ENCODE data around the gene VILL. TPM values are rescaled to one million over a fixed set of nuclear protein-coding genes. Genes with fewer than 3 reads are reported as not detected.
A peak's percentile ranks its signal among the peaks of the same experiment; 100 is the strongest.

Gene VILL
- polyA plus RNA-seq, 1 of the 3 experiments (the other 2 are of a cell fraction): 8.8 TPM

DNA sequence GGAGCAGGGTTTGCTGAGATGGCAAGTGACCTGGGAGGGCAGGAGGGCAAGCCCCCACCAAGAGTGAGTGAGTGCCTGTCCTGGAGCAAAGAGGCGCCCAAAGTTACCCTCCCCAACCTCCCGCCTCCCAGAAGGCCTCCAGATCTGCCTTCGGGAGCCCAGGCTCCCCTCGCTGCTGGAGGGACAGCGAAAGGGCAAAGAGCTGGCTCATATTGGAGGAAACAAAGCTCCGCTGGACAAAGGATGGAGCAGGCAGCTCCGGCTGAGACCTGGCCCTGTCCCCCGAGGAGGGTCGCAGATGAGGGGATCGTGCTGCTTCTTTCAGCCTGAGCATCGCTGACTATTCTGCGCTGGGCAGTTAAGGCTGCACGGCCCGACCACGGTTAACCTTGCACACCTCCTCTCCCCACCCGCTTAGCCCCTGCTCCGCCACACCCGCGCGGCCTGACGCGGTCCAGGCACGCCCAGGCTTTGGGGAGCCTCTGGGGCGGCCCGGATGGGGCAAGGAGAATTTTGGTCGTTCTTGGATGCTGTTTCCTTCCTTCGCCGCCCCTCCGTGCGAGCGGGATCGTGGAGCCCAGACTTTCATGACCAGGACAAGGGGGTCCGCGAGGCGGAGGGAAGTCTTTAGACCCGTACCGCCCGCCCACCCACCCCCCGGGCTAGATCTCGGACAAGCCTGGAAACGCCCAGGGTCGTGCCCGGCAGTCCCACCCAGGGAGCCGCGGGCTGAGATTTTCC is 38.2 kb downstream of the VILL start:
- Histone ChIP-seq H3F3A (replicated peaks; ENCODE audit: insufficient read depth) (peaks cover 13% of the 10 kb centered on the region), H3K9me3 (no peaks in the 10 kb centered on the region), H3K79me2 (ENCODE audit: insufficient read depth) (peaks cover 5% of the 10 kb centered on the region; the same call in 1 of the 2 replicates), H2AFZ (ENCODE audit: low read depth) (0 out of 2 replicates have a peak overlapping the region, but pooled peaks have one; percentile 65), H3K27me3 (ENCODE audit: insufficient read depth) (no peaks in the 10 kb centered on the region), H4K20me1 (ENCODE audit: insufficient read depth) (peaks cover 3% of the 10 kb centered on the region; the same call in 1 of the 2 replicates), H3K9ac (peak overlapping the region; percentile 92; the same call in 1 of the 2 replicates), H3K4me2 (peak overlapping the region; percentile 83), H3K4me1 (ENCODE audit: control insufficient read depth in 1 of 2, insufficient read depth in 2 of 2, low read depth in 1 of 2, low read length in 1 of 2) (peaks cover 22 to 23% of the 10 kb centered on the region in 2 experiments; a peak in 3 of 4 replicates), H3K4me3 (ENCODE audit: low read depth in 2 of 2, low read length in 1 of 2) (peak overlapping the region; percentile 75 to 77), H3K36me3 (replicated peaks in 1 of 2; ENCODE audit: control insufficient read depth in 1 of 2, insufficient read depth in 2 of 2, low read length in 1 of 2) (no peaks in the 10 kb centered on the region), H3K27ac (ENCODE audit: low read depth in 2 of 2, low read length in 1 of 2) (no peak overlapping the region; a peak in 1 of 4 replicates), H3K9me2 (no peaks in the 10 kb centered on the region)
- DNase-seq: no peak
- 19% methylated on average over 14 of the region's 45 CpGs for WGBS (ENCODE audit: low lambda C conversion rate)
- CTCF ChIA-PET: interaction anchor here (1.1 to 1.3 kb wide), 2 partner anchors 9 to 451 kb away, joined by 3 read pairs; no protein-coding TSS in a partner anchor
- POLR2A ChIA-PET: interaction anchor here (1.0 to 1.8 kb wide), 3 partner anchors 10 to 108 kb away, joined by 4 to 6 read pairs (median 4); partner anchors contain the start of gene ACAA1
- no peak for TF ChIP-seq NRF1 (IDR thresholded peaks at IDR 0.05; ENCODE audit: low read depth, low read length)
- no peak for TF ChIP-seq ELF1 (IDR thresholded peaks at IDR 0.05)
- TF ChIP-seq, protein P1, sequence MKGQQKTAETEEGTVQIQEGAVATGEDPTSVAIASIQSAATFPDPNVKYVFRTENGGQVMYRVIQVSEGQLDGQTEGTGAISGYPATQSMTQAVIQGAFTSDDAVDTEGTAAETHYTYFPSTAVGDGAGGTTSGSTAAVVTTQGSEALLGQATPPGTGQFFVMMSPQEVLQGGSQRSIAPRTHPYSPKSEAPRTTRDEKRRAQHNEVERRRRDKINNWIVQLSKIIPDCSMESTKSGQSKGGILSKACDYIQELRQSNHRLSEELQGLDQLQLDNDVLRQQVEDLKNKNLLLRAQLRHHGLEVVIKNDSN (IDR thresholded peaks at IDR 0.05; ENCODE audit: borderline replicate concordance, low read depth): no peak
- TF ChIP-seq RCOR1 (IDR thresholded peaks at IDR 0.05; ENCODE audit: low read length): no peak
- TF ChIP-seq MEF2A (IDR thresholded peaks at IDR 0.05; ENCODE audit: borderline replicate concordance, low read depth): no peak
- no peak for TF ChIP-seq TCF12 (IDR thresholded peaks at IDR 0.05)
- TF ChIP-seq EP300 (IDR thresholded peaks at IDR 0.05; ENCODE audit: borderline replicate concordance in 1 of 2, low read depth in 1 of 2, low read length in 1 of 2): no peak

DNA sequence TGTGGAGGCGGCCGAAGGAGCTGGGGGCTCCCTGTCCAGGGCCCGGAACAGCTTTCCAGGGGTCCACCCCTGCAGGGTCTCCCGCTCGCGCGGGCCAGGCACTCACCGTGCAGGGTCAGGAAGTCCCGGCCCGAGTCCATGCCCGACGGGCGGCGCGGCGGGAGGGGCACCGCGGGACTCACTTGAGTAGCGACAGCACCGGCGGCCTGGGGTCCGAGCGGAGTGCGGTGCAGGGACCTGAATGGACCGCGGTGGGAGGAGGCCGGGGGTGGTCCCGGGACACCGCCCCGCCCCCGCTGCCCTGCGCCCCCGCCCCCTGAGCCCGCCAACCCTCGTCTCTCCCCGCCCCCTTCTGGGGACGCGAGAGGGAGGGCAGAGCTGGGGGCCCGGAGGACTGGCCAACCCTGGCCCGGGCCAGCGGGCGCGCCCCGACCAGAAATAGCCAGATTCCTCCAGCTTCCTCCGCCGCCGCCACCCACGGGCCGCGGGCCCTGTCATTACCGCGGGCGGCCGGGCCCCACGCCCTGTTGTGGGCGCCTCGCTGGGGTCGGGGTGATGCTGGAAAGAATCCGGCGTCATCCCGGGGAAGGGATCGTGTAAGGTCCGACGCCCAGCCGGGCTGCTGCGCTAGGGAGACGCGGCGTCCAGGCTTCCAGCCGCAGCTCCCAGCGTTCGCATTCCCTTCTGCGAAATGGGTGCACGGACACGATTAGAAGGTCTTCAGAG is 39.0 kb downstream of the VILL start, which contains the start of gene PLCD1:
Gene PLCD1, minus strand, starts transcription at position 243 of the 726 bp plus-strand sequence. Its CDS starts 103 bp downstream, at position 140.
- no peaks in the 10 kb centered on the region for H3K36me3 ChIP-seq (replicated peaks in 1 of 2; ENCODE audit: control insufficient read depth in 1 of 2, insufficient read depth in 2 of 2, low read length in 1 of 2)
- H3K4me2 ChIP-seq: peak within 1 kb of the TSS; percentile 83
- peak within 1 kb of the TSS; percentile 92 for H3K9ac ChIP-seq
- no peaks in the 10 kb centered on the region for H3K27me3 ChIP-seq (ENCODE audit: insufficient read depth)
- peaks cover 13% of the 10 kb centered on the region for H3F3A ChIP-seq (replicated peaks; ENCODE audit: insufficient read depth)
- H3K4me1 ChIP-seq (ENCODE audit: control insufficient read depth in 1 of 2, insufficient read depth in 2 of 2, low read depth in 1 of 2, low read length in 1 of 2): peaks cover 19 to 23% of the 10 kb centered on the region in 2 experiments; a peak in 3 of 4 replicates
- CTCF ChIA-PET: interaction anchor here (0.7 to 1.3 kb wide), 2 partner anchors 9 to 26 kb away, joined by 3 read pairs; no protein-coding TSS in a partner anchor
- peak; percentile 98 for DNase-seq
- POLR2A ChIA-PET: interaction anchor here (0.6 to 1.8 kb wide), 4 partner anchors 11 to 240 kb away, joined by 3 to 6 read pairs (median 4); partner anchors contain the start of gene ACAA1
- H3K9me2 ChIP-seq: no peaks in the 10 kb centered on the region
- H3K4me3 ChIP-seq (ENCODE audit: low read depth in 2 of 2, low read length in 1 of 2): peak within 1 kb of the TSS; percentile 75 to 77
- WGBS (ENCODE audit: low lambda C conversion rate): 14% methylated on average over 21 of the region's 75 CpGs
- H3K27ac ChIP-seq (ENCODE audit: low read depth in 2 of 2, low read length in 1 of 2): peak within 1 kb of the TSS; percentile 55 to 58; a peak in 3 of 4 replicates
- peaks cover 3% of the 10 kb centered on the region; the same call in 1 of the 2 replicates for H4K20me1 ChIP-seq (ENCODE audit: insufficient read depth)
- H3K9me3 ChIP-seq: no peaks in the 10 kb centered on the region
- peak within 1 kb of the TSS; percentile 78 for H2AFZ ChIP-seq (ENCODE audit: low read depth)
- TF ChIP-seq MEF2A (IDR thresholded peaks at IDR 0.05; ENCODE audit: borderline replicate concordance, low read depth) (no peak), RCOR1 (IDR thresholded peaks at IDR 0.05; ENCODE audit: low read length) (peak; percentile 58; the same call in 1 of the 2 replicates), MXI1 (IDR thresholded peaks at IDR 0.05; ENCODE audit: low read depth, low read length) (peak; percentile 39; the same call in 1 of the 2 replicates), POLR2AphosphoS5 (IDR thresholded peaks at IDR 0.05; ENCODE audit: low read depth, low read length) (peak; percentile 61; the same call in 1 of the 2 replicates), TAF1 (IDR thresholded peaks at IDR 0.05; ENCODE audit: borderline replicate concordance, low read depth, low read length) (peak; percentile 68; the same call in 1 of the 2 replicates), GATA2 (CRISPR knock-in tag; IDR thresholded peaks at IDR 0.05) (no peak)
- TF ChIP-seq, protein P2, sequence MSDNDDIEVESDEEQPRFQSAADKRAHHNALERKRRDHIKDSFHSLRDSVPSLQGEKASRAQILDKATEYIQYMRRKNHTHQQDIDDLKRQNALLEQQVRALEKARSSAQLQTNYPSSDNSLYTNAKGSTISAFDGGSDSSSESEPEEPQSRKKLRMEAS (IDR thresholded peaks at IDR 0.05; ENCODE audit: low read depth): 0 out of 2 replicates have a peak, but pooled peaks have one; percentile 22
- TF ChIP-seq, protein P1 (IDR thresholded peaks at IDR 0.05; ENCODE audit: borderline replicate concordance, low read depth): no peak
- TF ChIP-seq, protein P3, sequence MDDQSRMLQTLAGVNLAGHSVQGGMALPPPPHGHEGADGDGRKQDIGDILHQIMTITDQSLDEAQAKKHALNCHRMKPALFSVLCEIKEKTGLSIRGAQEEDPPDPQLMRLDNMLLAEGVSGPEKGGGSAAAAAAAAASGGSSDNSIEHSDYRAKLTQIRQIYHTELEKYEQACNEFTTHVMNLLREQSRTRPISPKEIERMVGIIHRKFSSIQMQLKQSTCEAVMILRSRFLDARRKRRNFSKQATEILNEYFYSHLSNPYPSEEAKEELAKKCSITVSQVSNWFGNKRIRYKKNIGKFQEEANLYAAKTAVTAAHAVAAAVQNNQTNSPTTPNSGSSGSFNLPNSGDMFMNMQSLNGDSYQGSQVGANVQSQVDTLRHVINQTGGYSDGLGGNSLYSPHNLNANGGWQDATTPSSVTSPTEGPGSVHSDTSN (IDR thresholded peaks at IDR 0.05): no peak
- peaks cover 3% of the 10 kb centered on the region; the same call in 1 of the 2 replicates for H3K79me2 ChIP-seq (ENCODE audit: insufficient read depth)

Data from SK-N-SH (cell line).